ENCODE measurements around the gene CCDC171. TPM values are rescaled to one million over a fixed set of nuclear protein-coding genes. Genes with fewer than 3 reads are reported as not detected.
"Not testable (repeated sequence)": the region's sequence is repeated elsewhere in the genome, so short reads cannot be mapped to it uniquely, and the experiment has no call there.

The CCDC171 gene
- total RNA-seq, 4 donors from 2014 or later: 2.5 to 4.2 (median 3.3) TPM

GRCh38 chr9:15572200-15572770, 19.4 kb downstream of the CCDC171 start:
- no peak for TF ChIP-seq CTCF (IDR thresholded peaks at IDR 0.05)
- no peak for TF ChIP-seq POLR2A (IDR thresholded peaks at IDR 0.05)
- DNase-seq (ENCODE audit: low spot score in 2 of 2): no peak
- 95% methylated on average over 1 of the region's 1 CpG for WGBS, 2 donors

GRCh38 chr9:15576350-15577050, 23.7 kb downstream of the CCDC171 start:
- intact Hi-C loops (cut with DNase I; ENCODE audit: low total_unique reads): no loop called here
- WGBS, 2 donors: 68 to 76% methylated on average over 8 of the region's 8 CpGs
- H3K4me3 ChIP-seq (ENCODE audit: low read depth, poor library complexity, severe bottlenecking): no peak overlapping the region
- no peak for DNase-seq (ENCODE audit: low spot score in 2 of 2)
- no peak for TF ChIP-seq POLR2A (IDR thresholded peaks at IDR 0.05)
- no peak for TF ChIP-seq CTCF (IDR thresholded peaks at IDR 0.05)

More at GRCh38 chr9:15572200-15572770, 19.4 kb downstream of the CCDC171 start:
- no peak overlapping the region for H3K4me3 ChIP-seq (ENCODE audit: low read depth, poor library complexity, severe bottlenecking)
- intact Hi-C loops (cut with DNase I; ENCODE audit: low total_unique reads): no loop called here

GRCh38 chr9:15578714-15579113, 25.9 kb downstream of the CCDC171 start:
- no peak for DNase-seq (ENCODE audit: low spot score in 2 of 2)
- WGBS, 2 donors: 92 to 94% methylated on average over 6 of the region's 6 CpGs
- TF ChIP-seq POLR2A (IDR thresholded peaks at IDR 0.05): no peak
- TF ChIP-seq CTCF (IDR thresholded peaks at IDR 0.05): no peak
- intact Hi-C loops (cut with DNase I; ENCODE audit: low total_unique reads): no loop called here
- H3K4me3 ChIP-seq (ENCODE audit: low read depth, poor library complexity, severe bottlenecking): no peak overlapping the region

GRCh38 chr9:15584379-15584778, 31.5 kb downstream of the CCDC171 start:
- 84 to 88% methylated on average over 3 of the region's 3 CpGs for WGBS, 2 donors
- no peak overlapping the region for H3K4me3 ChIP-seq (ENCODE audit: low read depth, poor library complexity, severe bottlenecking)
- intact Hi-C loops (cut with DNase I; ENCODE audit: low total_unique reads): no loop called here
- DNase-seq (ENCODE audit: low spot score in 2 of 2): no peak
- TF ChIP-seq CTCF (IDR thresholded peaks at IDR 0.05) (no peak), POLR2A (IDR thresholded peaks at IDR 0.05) (no peak)

- intact Hi-C loops (cut with DNase I; ENCODE audit: low total_unique reads): no loop called here
- TF ChIP-seq CTCF (IDR thresholded peaks at IDR 0.05): no peak
- no peak for TF ChIP-seq POLR2A (IDR thresholded peaks at IDR 0.05)
- DNase-seq (ENCODE audit: low spot score in 2 of 2): no peak
- no peak overlapping the region for H3K4me3 ChIP-seq (ENCODE audit: low read depth, poor library complexity, severe bottlenecking)
- 92 to 93% methylated on average over 3 of the region's 3 CpGs for WGBS, 2 donors
Measured at GRCh38 chr9:15592317-15592716, 39.5 kb downstream of the CCDC171 start.

- H3K4me3 ChIP-seq (ENCODE audit: low read depth, poor library complexity, severe bottlenecking); intact Hi-C loops (cut with DNase I; ENCODE audit: low total_unique reads); DNase-seq (ENCODE audit: low spot score in 2 of 2): not testable (repeated sequence)
- WGBS, 2 donors: 86 to 89% methylated on average over 1 of the region's 1 CpG
Measured at GRCh38 chr9:15592940-15593339, 40.1 kb downstream of the CCDC171 start.

- 94 to 95% methylated on average over 19 of the region's 19 CpGs for WGBS, 2 donors
- DNase-seq (ENCODE audit: low spot score in 2 of 2): not testable (repeated sequence)
Measured at GRCh38 chr9:15600666-15601330, 48.0 kb downstream of the CCDC171 start.

More at GRCh38 chr9:15600666-15601330, 48.0 kb downstream of the CCDC171 start:
- intact Hi-C loops (cut with DNase I; ENCODE audit: low total_unique reads): loop anchor here (10.0 kb wide), 1 partner anchor 386 kb away; no protein-coding TSS in a partner anchor
- not testable (repeated sequence) for H3K4me3 ChIP-seq (ENCODE audit: low read depth, poor library complexity, severe bottlenecking)
